NB4 (cell line): ENCODE measurements around the gene ATG9B.

Experiments
- CTCF ChIP-seq: IDR thresholded peaks from one replicate; pipeline ENCODE4 v1.5.1; 2012; ENCODE audit warnings: low read depth, low read length
- MYC ChIP-seq: IDR thresholded peaks from 2 replicates; pipeline ENCODE4 v1.6.1; 2011; ENCODE audit warnings: low read depth, low read length
- POLR2A ChIP-seq: IDR thresholded peaks from 2 replicates; pipeline ENCODE4 v1.6.1; 2011; ENCODE audit warnings: mild to moderate bottlenecking; ENCODE audit not compliant: insufficient read length; ENCODE audit errors: extremely low read depth

- TF ChIP-seq CTCF (peak; percentile 96), POLR2A (no peak), MYC (no peak)
These were observed 38.2 kb downstream of the ATG9B start for GRCh38 chr7:150986099-150986512.
